Measurements from ENCODE around the gene UTP14C. TPM values are rescaled to one million over a fixed set of nuclear protein-coding genes. Genes with fewer than 3 reads are reported as not detected.
"Not testable (repeated sequence)": the region's sequence is repeated elsewhere in the genome, so short reads cannot be mapped to it uniquely, and the experiment has no call there.

The UTP14C gene
- total RNA-seq, 2 donors from 2014 or later: 20.7 to 22.0 TPM

DNA sequence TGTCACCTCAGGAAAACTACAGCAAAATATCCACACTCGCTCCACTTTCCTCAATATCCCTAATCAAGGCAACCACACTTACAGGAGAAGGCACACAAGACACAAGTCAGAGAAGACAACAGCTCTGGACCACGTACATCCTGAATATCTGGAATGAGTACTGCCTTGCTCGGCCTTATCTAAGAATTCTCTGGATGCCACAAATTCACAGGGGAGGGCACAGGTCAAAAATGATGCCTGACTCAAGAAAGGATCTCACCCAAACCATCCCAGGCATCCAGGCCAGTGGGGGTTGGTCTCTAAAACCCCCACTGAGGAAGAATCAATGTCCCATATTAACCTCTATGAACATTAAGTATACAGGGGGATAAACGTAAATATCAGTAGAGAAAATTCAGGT is 43.1 kb upstream of the UTP14C start:
- Mint-ChIP-seq H3K27ac (no peak overlapping the region), H3K4me3 (no peak overlapping the region)
- no peaks in the 10 kb centered on the region for H3K9me3 ChIP-seq (ENCODE audit: control insufficient read depth, low read length)

DNA sequence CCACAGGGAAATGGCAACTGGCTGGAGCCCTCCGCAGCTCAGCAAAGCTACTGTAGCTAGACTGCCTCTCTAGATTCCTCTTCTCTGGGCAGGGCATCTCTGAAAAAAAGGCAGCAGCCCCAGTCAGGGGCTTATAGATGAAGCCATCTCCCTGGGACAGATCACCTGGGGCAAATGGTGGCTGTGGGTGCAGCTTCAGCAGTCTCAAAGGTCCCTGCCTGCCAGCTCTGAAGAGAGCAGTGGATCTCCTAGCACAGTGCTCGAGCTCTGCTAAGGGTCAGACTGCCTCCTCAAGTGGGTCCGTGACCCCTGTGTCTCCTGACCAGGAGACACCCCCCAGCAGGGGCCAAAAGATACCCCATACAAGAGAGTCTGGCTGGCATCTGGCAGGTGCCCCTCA is 41.2 kb upstream of the UTP14C start:
- not testable (repeated sequence) for H3K27me3 ChIP-seq (ENCODE audit: control insufficient read depth, insufficient read depth, low read length, poor library complexity, severe bottlenecking); H3K4me3 Mint-ChIP-seq; H3K27ac Mint-ChIP-seq; H3K9me3 ChIP-seq (ENCODE audit: control insufficient read depth, low read length); H3K4me1 ChIP-seq (ENCODE audit: control insufficient read depth, insufficient read depth, low read length); H3K36me3 Mint-ChIP-seq (ENCODE audit: low read depth); H3K27ac ChIP-seq (ENCODE audit: low read depth, low read length); H3K4me3 ChIP-seq (ENCODE audit: low read length); H3K4me1 Mint-ChIP-seq; DNase-seq; H3K36me3 ChIP-seq (ENCODE audit: control insufficient read depth, insufficient read depth, low read length); H3K9ac ChIP-seq (ENCODE audit: extremely low read depth, low read length, poor library complexity, severe bottlenecking)
- 89 to 91% methylated on average over 2 to 3 of the region's 3 CpGs for WGBS, 2 experiments (ENCODE audit: insufficient coverage in 1 of 2, insufficient read length in 1 of 2)
- Mint-ChIP-seq H3K27me3 (ENCODE audit: insufficient read depth) (peaks cover 13% of the 10 kb centered on the region), H3K9me3 (peaks cover 15% of the 10 kb centered on the region)

More for the DNA sequence above, 43.1 kb upstream of the UTP14C start:
- WGBS, 2 experiments (ENCODE audit: insufficient coverage in 1 of 2, insufficient read length in 1 of 2): 67 to 88% methylated on average over 2 to 3 of the region's 4 CpGs
- DNase-seq: no peak
- peaks cover 6% of the 10 kb centered on the region for H3K4me1 Mint-ChIP-seq
- peaks cover 6% of the 10 kb centered on the region for H3K27me3 Mint-ChIP-seq (ENCODE audit: insufficient read depth)
- TF ChIP-seq, protein P1, sequence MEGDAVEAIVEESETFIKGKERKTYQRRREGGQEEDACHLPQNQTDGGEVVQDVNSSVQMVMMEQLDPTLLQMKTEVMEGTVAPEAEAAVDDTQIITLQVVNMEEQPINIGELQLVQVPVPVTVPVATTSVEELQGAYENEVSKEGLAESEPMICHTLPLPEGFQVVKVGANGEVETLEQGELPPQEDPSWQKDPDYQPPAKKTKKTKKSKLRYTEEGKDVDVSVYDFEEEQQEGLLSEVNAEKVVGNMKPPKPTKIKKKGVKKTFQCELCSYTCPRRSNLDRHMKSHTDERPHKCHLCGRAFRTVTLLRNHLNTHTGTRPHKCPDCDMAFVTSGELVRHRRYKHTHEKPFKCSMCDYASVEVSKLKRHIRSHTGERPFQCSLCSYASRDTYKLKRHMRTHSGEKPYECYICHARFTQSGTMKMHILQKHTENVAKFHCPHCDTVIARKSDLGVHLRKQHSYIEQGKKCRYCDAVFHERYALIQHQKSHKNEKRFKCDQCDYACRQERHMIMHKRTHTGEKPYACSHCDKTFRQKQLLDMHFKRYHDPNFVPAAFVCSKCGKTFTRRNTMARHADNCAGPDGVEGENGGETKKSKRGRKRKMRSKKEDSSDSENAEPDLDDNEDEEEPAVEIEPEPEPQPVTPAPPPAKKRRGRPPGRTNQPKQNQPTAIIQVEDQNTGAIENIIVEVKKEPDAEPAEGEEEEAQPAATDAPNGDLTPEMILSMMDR (conservative IDR thresholded peaks at IDR 0.05): no peak
- H3K9ac ChIP-seq (ENCODE audit: extremely low read depth, low read length, poor library complexity, severe bottlenecking): no peak overlapping the region
- no peak overlapping the region for H3K27ac ChIP-seq (ENCODE audit: low read depth, low read length)
- no peak overlapping the region for H3K4me3 ChIP-seq (ENCODE audit: low read length)
- H3K36me3 ChIP-seq (ENCODE audit: control insufficient read depth, insufficient read depth, low read length): no peaks in the 10 kb centered on the region
- peaks cover 5% of the 10 kb centered on the region for H3K4me1 ChIP-seq (ENCODE audit: control insufficient read depth, insufficient read depth, low read length)
- H3K27me3 ChIP-seq (ENCODE audit: control insufficient read depth, insufficient read depth, low read length, poor library complexity, severe bottlenecking): no peaks in the 10 kb centered on the region
- no peaks in the 10 kb centered on the region for H3K36me3 Mint-ChIP-seq (ENCODE audit: low read depth)
- peaks cover 4% of the 10 kb centered on the region for H3K9me3 Mint-ChIP-seq

DNA sequence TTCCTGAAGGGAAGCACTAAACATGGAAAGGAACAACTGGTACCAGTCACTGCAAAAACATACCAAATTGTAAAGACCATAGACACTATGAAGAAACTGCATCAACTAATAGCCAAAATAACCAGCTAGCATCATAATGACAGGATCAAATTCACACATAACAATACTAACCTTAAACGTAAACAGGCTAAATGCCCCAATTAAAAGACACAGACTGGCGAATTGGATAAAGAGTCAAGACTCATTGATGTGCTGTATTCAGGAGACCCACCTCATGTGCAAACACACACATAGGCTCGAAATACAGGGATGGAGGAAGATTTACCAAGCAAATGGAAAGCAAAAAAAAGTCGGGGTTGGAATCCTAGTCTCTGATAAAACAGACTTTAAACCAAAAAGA is 39.6 kb upstream of the UTP14C start:
- not testable (repeated sequence) for H3K9ac ChIP-seq (ENCODE audit: extremely low read depth, low read length, poor library complexity, severe bottlenecking); H3K36me3 Mint-ChIP-seq (ENCODE audit: low read depth); H3K4me3 ChIP-seq (ENCODE audit: low read length); H3K27ac Mint-ChIP-seq; H3K36me3 ChIP-seq (ENCODE audit: control insufficient read depth, insufficient read depth, low read length); H3K27ac ChIP-seq (ENCODE audit: low read depth, low read length); H3K4me1 Mint-ChIP-seq; H3K9me3 ChIP-seq (ENCODE audit: control insufficient read depth, low read length); H3K4me3 Mint-ChIP-seq; DNase-seq; H3K27me3 ChIP-seq (ENCODE audit: control insufficient read depth, insufficient read depth, low read length, poor library complexity, severe bottlenecking); H3K4me1 ChIP-seq (ENCODE audit: control insufficient read depth, insufficient read depth, low read length)
- 92 to 100% methylated on average over 1 to 4 of the region's 4 CpGs for WGBS, 2 experiments (ENCODE audit: insufficient coverage in 1 of 2, insufficient read length in 1 of 2)
- H3K9me3 Mint-ChIP-seq: peaks cover 18% of the 10 kb centered on the region
- peaks cover 13% of the 10 kb centered on the region for H3K27me3 Mint-ChIP-seq (ENCODE audit: insufficient read depth)

DNA sequence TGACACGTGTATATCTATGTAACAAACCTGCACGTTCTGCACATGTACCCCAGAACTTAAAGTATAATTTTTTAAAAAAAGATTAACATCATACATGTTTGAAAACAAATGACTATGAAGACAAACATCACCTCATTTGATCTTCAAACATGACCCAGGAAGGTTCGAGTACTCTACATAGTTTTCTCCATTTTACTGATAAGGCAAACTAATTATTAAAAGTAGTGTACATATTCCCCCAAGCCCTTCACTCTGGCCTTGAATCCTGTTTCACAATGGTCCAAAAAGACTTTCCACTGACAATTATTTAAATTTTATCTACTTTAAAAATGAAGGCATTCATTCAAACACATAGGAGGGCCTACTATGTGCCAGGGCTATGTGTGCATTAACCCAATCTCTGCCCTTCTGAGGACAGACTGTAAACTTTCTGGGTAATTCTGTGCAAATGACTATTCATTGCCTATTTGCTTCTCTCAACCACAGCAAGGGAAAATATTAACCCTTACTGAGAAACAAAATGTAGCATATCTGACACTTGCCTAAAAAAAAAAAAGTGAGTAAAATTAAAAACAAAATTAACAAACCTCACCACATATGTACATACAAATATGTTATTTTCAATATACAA is 35.4 kb upstream of the UTP14C start:
- TF ChIP-seq, protein P1 (conservative IDR thresholded peaks at IDR 0.05): no peak
- Histone ChIP-seq H3K27me3 (ENCODE audit: control insufficient read depth, insufficient read depth, low read length, poor library complexity, severe bottlenecking) (no peaks in the 10 kb centered on the region), H3K27ac (ENCODE audit: low read depth, low read length) (no peak overlapping the region), H3K4me3 (ENCODE audit: low read length) (no peak overlapping the region), H3K9ac (ENCODE audit: extremely low read depth, low read length, poor library complexity, severe bottlenecking) (no peak overlapping the region), H3K4me1 (ENCODE audit: control insufficient read depth, insufficient read depth, low read length) (no peaks in the 10 kb centered on the region), H3K36me3 (ENCODE audit: control insufficient read depth, insufficient read depth, low read length) (no peaks in the 10 kb centered on the region), H3K9me3 (ENCODE audit: control insufficient read depth, low read length) (no peaks in the 10 kb centered on the region)
- peaks cover 18% of the 10 kb centered on the region for H3K27me3 Mint-ChIP-seq (ENCODE audit: insufficient read depth)
- H3K4me3 Mint-ChIP-seq: no peak overlapping the region
- 80 to 96% methylated on average over 1 to 3 of the region's 3 CpGs for WGBS, 2 experiments (ENCODE audit: insufficient coverage in 1 of 2, insufficient read length in 1 of 2)
- no peaks in the 10 kb centered on the region for H3K4me1 Mint-ChIP-seq
- peaks cover 3% of the 10 kb centered on the region for H3K36me3 Mint-ChIP-seq (ENCODE audit: low read depth)
- DNase-seq: no peak
- no peak overlapping the region for H3K27ac Mint-ChIP-seq
- peaks cover 18% of the 10 kb centered on the region for H3K9me3 Mint-ChIP-seq
